H1 (cell line): ENCODE data around the gene RGS6. TPM values are rescaled to one million over a fixed set of nuclear protein-coding genes. Genes with fewer than 3 reads are reported as not detected.

Experiments
- SP1 ChIP-seq: IDR thresholded peaks from 2 replicates; pipeline ENCODE4 v1.6.1; 2011; ENCODE audit warnings: low read depth, low read length
- polyA plus RNA-seq, 7 experiments: library from polyadenylated mRNA; depleted of rRNA in 3 of 7; stranded (reverse) in 5 of 7; unstranded in 2 of 7; fragments of >200 nt in 5 of 7; fragments of 200-250 nt in 2 of 7; gene quantifications; 1 replicate in 5 of 7; 2 replicates in 1 of 7; 4 replicates in 1 of 7; pipeline versions ENCODE4 v1.2.1 to v1.2.3, GENCODE V29; 2011 to 2013; ENCODE audit warnings: missing spikeins in 2 of 7, mixed read lengths in 2 of 7
- total RNA-seq: library from RNA; stranded (reverse); fragmentation: NEBNext Ultra II Directional; extraction: Animal tissue kit (Norgen Biotek cat#: 25700); gene quantifications from 2 replicates; pipeline ENCODE4 v1.2.1, GENCODE V29; 2021

The RGS6 gene
- total and polyA plus RNA-seq, 2 of the 8 experiments (the other 6 are each of a cell fraction or from before 2014, with no cell fraction given) = 0.26 to 1.1 TPM

DNA sequence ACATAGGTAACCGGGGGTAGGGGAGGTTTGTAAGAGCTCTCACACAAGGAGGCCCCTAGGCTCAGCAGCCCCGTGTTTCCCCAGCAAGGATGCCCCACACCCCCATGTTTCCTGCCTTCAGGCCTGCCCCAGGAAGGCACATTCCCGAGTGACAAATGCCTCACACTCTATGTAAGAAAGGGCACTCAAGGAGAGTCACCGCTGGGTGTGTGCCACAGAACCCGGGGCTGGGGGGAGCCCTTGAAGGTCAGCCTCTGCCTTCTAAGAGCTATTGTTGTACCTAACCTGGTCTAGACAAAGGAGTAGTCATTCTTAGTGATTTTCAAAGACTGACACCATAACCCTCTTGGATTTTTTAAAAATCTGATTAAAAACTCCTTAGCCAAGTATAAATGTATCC lies 628.1 kb downstream of the RGS6 start (continued):
- no peak for TF ChIP-seq SP1
- TF ChIP-seq, all 59 proteins: peak for 0
